H9 (cell line): ENCODE data around the gene TRIM23. TPM values are rescaled to one million over a fixed set of nuclear protein-coding genes. Genes with fewer than 3 reads are reported as not detected.

Experiments
- DNase-seq: peaks from one replicate; pipeline ENCODE4 v3.0.0-alpha.2; 2017
- H2AFZ ChIP-seq: one replicate; pipeline ENCODE4 v1.6.1; 2013; ENCODE audit warnings: mild to moderate bottlenecking, low read length, control low read depth, moderate library complexity
- H2AK5ac ChIP-seq: 2 replicates; pipeline ENCODE4 v1.6.1; 2013; ENCODE audit warnings: low read length, control low read depth, mixed read lengths; ENCODE audit not compliant: insufficient read length
- H2BK120ac ChIP-seq: one replicate; pipeline ENCODE4 v1.6.1; 2013; ENCODE audit warnings: low read depth, mild to moderate bottlenecking, low read length, control low read depth, inconsistent platforms; ENCODE audit not compliant: poor library complexity, severe bottlenecking
- H2BK12ac ChIP-seq: 2 replicates; pipeline ENCODE4 v1.6.1; 2013; ENCODE audit warnings: low read length, control low read depth, mixed read lengths, low read depth; ENCODE audit not compliant: insufficient read length
- H2BK15ac ChIP-seq: 2 replicates; pipeline ENCODE4 v1.6.1; 2013; ENCODE audit warnings: low read depth, low read length, control low read depth
- H2BK20ac ChIP-seq: one replicate; pipeline ENCODE4 v1.6.1; 2013; ENCODE audit warnings: low read depth, mild to moderate bottlenecking, low read length, control low read depth, inconsistent platforms; ENCODE audit not compliant: poor library complexity, severe bottlenecking
- H2BK5ac ChIP-seq: 2 replicates; pipeline ENCODE4 v1.6.1; 2013; ENCODE audit warnings: low read length, control low read depth, mixed read lengths; ENCODE audit not compliant: insufficient read length
- H3K14ac ChIP-seq: 2 replicates; pipeline ENCODE4 v1.6.1; 2013; ENCODE audit warnings: low read length, control low read depth; ENCODE audit not compliant: insufficient read depth
- H3K18ac ChIP-seq: 2 replicates; pipeline ENCODE4 v1.6.1; 2013; ENCODE audit warnings: low read depth, mild to moderate bottlenecking, mixed read lengths, low read length, control low read depth; ENCODE audit not compliant: insufficient read length
- H3K23ac ChIP-seq: 2 replicates; pipeline ENCODE4 v1.6.1; 2013; ENCODE audit warnings: low read length, control low read depth, mixed read lengths, low read depth; ENCODE audit not compliant: insufficient read length
- H3K23me2 ChIP-seq: 2 replicates; pipeline ENCODE4 v1.6.1; 2013; ENCODE audit warnings: low read depth, mild to moderate bottlenecking, mixed read lengths, low read length, control low read depth; ENCODE audit not compliant: insufficient read length, poor library complexity, severe bottlenecking
- H3K27ac ChIP-seq: 2 replicates; pipeline ENCODE4 v1.5.1; 2013; ENCODE audit warnings: low read length, control low read depth, mixed read lengths, low read depth; ENCODE audit not compliant: insufficient read length
- H3K27me3 ChIP-seq: 2 replicates; pipeline ENCODE4 v1.6.1; 2013; ENCODE audit warnings: low read length, control low read depth, inconsistent platforms; ENCODE audit not compliant: insufficient read depth
- H3K4ac ChIP-seq: 2 replicates; pipeline ENCODE4 v1.6.1; 2013; ENCODE audit warnings: low read depth, mild to moderate bottlenecking, control low read depth, inconsistent platforms, low read length, moderate library complexity
- H3K4me1 ChIP-seq: 2 replicates; pipeline ENCODE4 v1.6.1; 2013; ENCODE audit warnings: low read length, control low read depth, inconsistent platforms; ENCODE audit not compliant: insufficient read depth
- H3K4me2 ChIP-seq: 2 replicates; pipeline ENCODE4 v1.6.1; 2013; ENCODE audit warnings: low read length, control low read depth, mixed read lengths; ENCODE audit not compliant: insufficient read length, insufficient read depth
- H3K56ac ChIP-seq: 2 replicates; pipeline ENCODE4 v1.6.1; 2013; ENCODE audit warnings: low read depth, mild to moderate bottlenecking, mixed read lengths, low read length, control low read depth; ENCODE audit not compliant: insufficient read length
- H3K79me1 ChIP-seq: 2 replicates; pipeline ENCODE4 v1.6.1; 2013; ENCODE audit warnings: low read depth, mild to moderate bottlenecking, moderate library complexity, low read length, control low read depth, inconsistent platforms; ENCODE audit not compliant: insufficient read depth, poor library complexity, severe bottlenecking
- H3K79me2 ChIP-seq: 2 replicates; pipeline ENCODE4 v1.6.1; 2013; ENCODE audit warnings: low read length, control low read depth, inconsistent platforms; ENCODE audit not compliant: insufficient read depth
- H3K9ac ChIP-seq: 2 replicates; pipeline ENCODE4 v1.6.1; 2013; ENCODE audit warnings: low read length, control low read depth, mixed read lengths; ENCODE audit not compliant: insufficient read length; ENCODE audit errors: extremely low read depth
- H3K9me3 ChIP-seq: one replicate; pipeline ENCODE4 v1.6.1; 2013; ENCODE audit warnings: low read depth, low read length, inconsistent platforms; ENCODE audit not compliant: control insufficient read depth
- H3T11ph ChIP-seq: one replicate; pipeline ENCODE4 v1.6.1; 2013; ENCODE audit warnings: mild to moderate bottlenecking, low read length, control low read depth, inconsistent platforms
- H4K20me1 ChIP-seq: one replicate; pipeline ENCODE4 v1.6.1; 2013; ENCODE audit not compliant: control insufficient read depth, insufficient read length, insufficient read depth
- H4K5ac ChIP-seq: 2 replicates; pipeline ENCODE4 v1.6.1; 2013; ENCODE audit warnings: low read depth, mild to moderate bottlenecking, mixed read lengths, low read length, control low read depth; ENCODE audit not compliant: insufficient read length
- H4K8ac ChIP-seq: replicated peaks from 2 replicates; pipeline ENCODE4 v1.6.1; 2013; ENCODE audit warnings: low read length, control low read depth, mixed read lengths, low read depth; ENCODE audit not compliant: insufficient read length
- H4K91ac ChIP-seq: 2 replicates; pipeline ENCODE4 v1.6.1; 2013; ENCODE audit warnings: low read depth, mild to moderate bottlenecking, moderate library complexity, mixed read lengths, low read length, control low read depth; ENCODE audit not compliant: insufficient read length
- H3K27ac Mint-ChIP-seq, 3 experiments: 2 replicates in 2 of 3; 3 replicates in 1 of 3; pipeline ENCODE4 v1.8.0; 2020 to 2021; ENCODE audit warnings: mixed read lengths in 3 of 3, mild to moderate bottlenecking in 1 of 3, moderate library complexity in 1 of 3
- H3K27me3 Mint-ChIP-seq: 2 replicates; pipeline ENCODE4 v1.8.0; 2021; ENCODE audit warnings: low read depth, mild to moderate bottlenecking, moderate library complexity, mixed read lengths
- H3K36me3 Mint-ChIP-seq, 3 experiments: 2 replicates in 2 of 3; 3 replicates in 1 of 3; pipeline ENCODE4 v1.8.0; 2020 to 2021; ENCODE audit warnings: low read depth in 3 of 3, mixed read lengths in 3 of 3; ENCODE audit not compliant: insufficient read depth in 1 of 3
- H3K4me1 Mint-ChIP-seq, 2 experiments: 2 replicates each; pipeline ENCODE4 v1.8.0; 2020; ENCODE audit warnings: mixed read lengths in 2 of 2
- H3K4me3 Mint-ChIP-seq, 2 experiments: 2 replicates in 1 of 2; 3 replicates in 1 of 2; pipeline ENCODE4 v1.8.0; 2020 to 2021; ENCODE audit warnings: mild to moderate bottlenecking in 2 of 2, mixed read lengths in 2 of 2, moderate library complexity in 1 of 2
- H3K9me3 Mint-ChIP-seq, 2 experiments: 2 replicates in 1 of 2; 3 replicates in 1 of 2; pipeline ENCODE4 v1.8.0; 2020; ENCODE audit warnings: mild to moderate bottlenecking in 2 of 2, mixed read lengths in 2 of 2, moderate library complexity in 1 of 2
- CTCF ChIP-seq: fragments of 200-600 bp; sonication (generic); conservative IDR thresholded peaks from 3 replicates; pipeline ENCODE4 v1.8.0; 2021; ENCODE audit warnings: antibody characterized with exemption, mild to moderate bottlenecking
- WGBS: extraction: QIAGEN DNeasy Blood & Tissue Kit; methylation state at CpG from one replicate; pipeline ENCODE4 v1.1.7; 2013; ENCODE audit warnings: missing lambda C conversion rate, low lambda C conversion rate, mixed read lengths; ENCODE audit not compliant: insufficient read length; ENCODE audit errors: extremely low coverage; 5-methylcytosine and 5-hydroxymethylcytosine counted together
- total RNA-seq: library from RNA; stranded (reverse); gene quantifications from 2 replicates; pipeline ENCODE4 v1.2.1, GENCODE V29; 2021

Gene TRIM23
- total RNA-seq, 1 experiment from 2014 or later: 12.9 TPM

GRCh38 chr5:65563777-65564176 is 60.4 kb downstream of the TRIM23 start:
- Histone ChIP-seq H2AK5ac (no peak overlapping the region), H3K4me2 (peak overlapping the region; percentile 87), H3K14ac (no peak overlapping the region), H4K5ac (peak overlapping the region; percentile 61), H2BK20ac (no peak overlapping the region), H3K4me1 (no peaks in the 10 kb centered on the region; the same call in 1 of the 2 replicates), H2AFZ (no peak overlapping the region), H3K18ac (no peak overlapping the region), H2BK15ac (no peak overlapping the region), H3K27me3 (no peaks in the 10 kb centered on the region), H4K91ac (no peak overlapping the region), H4K20me1 (no peaks in the 10 kb centered on the region), H3K79me1 (no peaks in the 10 kb centered on the region), H3K23ac (no peak overlapping the region), H3K56ac (no peak overlapping the region), H3K9me3 (no peaks in the 10 kb centered on the region), H3K79me2 (peaks cover 4% of the 10 kb centered on the region; the same call in 1 of the 2 replicates), H3T11ph (no peak overlapping the region), H4K8ac (no peak overlapping the region), H3K27ac (peak overlapping the region; percentile 86), H2BK12ac (no peak overlapping the region), H3K4ac (no peak overlapping the region), H2BK5ac (no peak overlapping the region), H2BK120ac (no peak overlapping the region), H3K9ac (peak overlapping the region; percentile 97), H3K23me2 (peaks cover 2% of the 10 kb centered on the region)
- Mint-ChIP-seq H3K4me1 (peaks cover 15 to 20% of the 10 kb centered on the region in 2 experiments), H3K27me3 (no peaks in the 10 kb centered on the region), H3K27ac (peak overlapping the region; percentile 99 to 100 (median 100)), H3K9me3 (peaks cover 0 to 2% of the 10 kb centered on the region in 2 experiments; a peak in 1 of 5 replicates), H3K4me3 (peak overlapping the region; percentile 98 to 99), H3K36me3 (peaks cover 2 to 16% (median 15%) of the 10 kb centered on the region in 3 experiments; a peak in 6 of 7 replicates)
- no peak for DNase-seq
- WGBS: no CpG with 5 or more reads among the region's 11 CpGs
- TF ChIP-seq CTCF: no peak
